ENCODE data around the gene SH3GL2.

The SH3GL2 gene

DNA sequence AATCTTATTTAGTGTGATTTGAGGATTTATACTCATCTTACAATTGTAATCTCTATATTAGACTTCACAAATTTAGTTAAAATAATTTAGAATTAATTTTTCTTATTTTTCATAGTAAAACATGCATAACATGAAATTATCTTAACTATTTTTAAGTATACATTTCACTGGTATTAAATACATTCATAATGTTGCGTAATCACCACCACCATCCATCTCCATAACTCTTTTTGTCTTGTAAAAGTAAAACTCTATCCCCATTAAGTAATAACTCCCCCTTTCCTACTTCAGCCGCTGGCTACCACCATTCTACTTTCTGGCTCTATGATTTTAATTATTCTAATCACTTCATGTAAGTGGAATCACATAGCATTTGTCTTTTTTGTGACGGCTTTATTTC is 193.4 kb downstream of the SH3GL2 start:
- FAIRE-seq (no peak), DNase-seq (ENCODE audit: insufficient read length, low spot score) (no peak)
- TF ChIP-seq POLR2A (IDR thresholded peaks at IDR 0.05; ENCODE audit: low read depth, low read length) = no peak

DNA sequence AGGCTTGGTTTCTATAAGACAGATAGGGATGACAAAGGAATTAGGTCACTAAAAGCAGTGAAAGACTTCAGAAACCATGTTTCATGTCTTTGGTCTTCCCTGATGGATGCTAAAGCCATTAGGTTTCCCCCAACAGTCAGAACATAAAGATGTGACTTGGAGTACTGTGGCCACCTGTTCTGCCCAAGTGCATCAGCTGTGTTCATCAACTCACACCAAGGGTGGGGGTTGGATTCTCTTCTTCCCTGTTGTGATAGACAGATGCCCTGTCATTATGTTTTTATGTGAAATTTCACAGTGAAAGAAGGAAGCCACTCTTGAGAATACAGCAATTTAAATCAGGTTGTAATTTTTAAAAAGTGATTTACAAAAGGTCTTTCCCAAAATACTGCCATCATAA is 196.8 kb downstream of the SH3GL2 start:
- DNase-seq (ENCODE audit: insufficient read length, low spot score) (no peak), FAIRE-seq (no peak)
- no peak for TF ChIP-seq POLR2A (IDR thresholded peaks at IDR 0.05; ENCODE audit: low read depth, low read length)

GRCh38 chr9:17776735-17777134 is 197.9 kb downstream of the SH3GL2 start:
- FAIRE-seq (no peak), DNase-seq (ENCODE audit: insufficient read length, low spot score) (no peak)
- TF ChIP-seq POLR2A (IDR thresholded peaks at IDR 0.05; ENCODE audit: low read depth, low read length) = no peak

DNA sequence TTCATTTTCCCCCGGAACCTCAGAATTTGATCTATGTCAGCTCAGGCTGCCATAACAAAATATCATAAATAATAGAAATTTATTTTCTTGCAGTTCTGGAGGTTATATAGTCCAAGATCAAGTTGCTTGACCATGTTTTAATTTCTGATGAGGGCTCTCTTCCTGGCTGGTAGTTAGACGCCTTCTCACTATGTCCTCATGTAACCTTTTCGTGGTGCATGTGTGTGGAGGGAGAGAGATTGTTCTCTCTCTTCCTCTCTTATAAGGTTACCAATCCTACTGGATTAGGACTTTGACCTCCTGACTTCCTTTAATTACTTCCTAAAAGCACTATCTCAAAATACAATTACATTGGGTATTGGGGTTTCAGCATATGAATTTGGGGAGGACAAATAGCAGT is 198.6 kb downstream of the SH3GL2 start:
- FAIRE-seq (no peak), DNase-seq (ENCODE audit: insufficient read length, low spot score) (no peak)
- TF ChIP-seq POLR2A (IDR thresholded peaks at IDR 0.05; ENCODE audit: low read depth, low read length) = no peak

GRCh38 chr9:17782430-17783149 is 203.7 kb downstream of the SH3GL2 start:
- no peak for DNase-seq (ENCODE audit: insufficient read length, low spot score)
- FAIRE-seq = no peak
- no peak for TF ChIP-seq POLR2A (IDR thresholded peaks at IDR 0.05; ENCODE audit: low read depth, low read length)

- FAIRE-seq = no peak
- TF ChIP-seq POLR2A (IDR thresholded peaks at IDR 0.05; ENCODE audit: low read depth, low read length) = no peak
- no peak for DNase-seq (ENCODE audit: insufficient read length, low spot score)
These were observed 204.4 kb downstream of the SH3GL2 start for GRCh38 chr9:17783227-17783626.

- no peak for DNase-seq (ENCODE audit: insufficient read length, low spot score)
- no peak for FAIRE-seq
- no peak for TF ChIP-seq POLR2A (IDR thresholded peaks at IDR 0.05; ENCODE audit: low read depth, low read length)
These were observed 210.4 kb downstream of the SH3GL2 start for GRCh38 chr9:17789316-17789715.

DNA sequence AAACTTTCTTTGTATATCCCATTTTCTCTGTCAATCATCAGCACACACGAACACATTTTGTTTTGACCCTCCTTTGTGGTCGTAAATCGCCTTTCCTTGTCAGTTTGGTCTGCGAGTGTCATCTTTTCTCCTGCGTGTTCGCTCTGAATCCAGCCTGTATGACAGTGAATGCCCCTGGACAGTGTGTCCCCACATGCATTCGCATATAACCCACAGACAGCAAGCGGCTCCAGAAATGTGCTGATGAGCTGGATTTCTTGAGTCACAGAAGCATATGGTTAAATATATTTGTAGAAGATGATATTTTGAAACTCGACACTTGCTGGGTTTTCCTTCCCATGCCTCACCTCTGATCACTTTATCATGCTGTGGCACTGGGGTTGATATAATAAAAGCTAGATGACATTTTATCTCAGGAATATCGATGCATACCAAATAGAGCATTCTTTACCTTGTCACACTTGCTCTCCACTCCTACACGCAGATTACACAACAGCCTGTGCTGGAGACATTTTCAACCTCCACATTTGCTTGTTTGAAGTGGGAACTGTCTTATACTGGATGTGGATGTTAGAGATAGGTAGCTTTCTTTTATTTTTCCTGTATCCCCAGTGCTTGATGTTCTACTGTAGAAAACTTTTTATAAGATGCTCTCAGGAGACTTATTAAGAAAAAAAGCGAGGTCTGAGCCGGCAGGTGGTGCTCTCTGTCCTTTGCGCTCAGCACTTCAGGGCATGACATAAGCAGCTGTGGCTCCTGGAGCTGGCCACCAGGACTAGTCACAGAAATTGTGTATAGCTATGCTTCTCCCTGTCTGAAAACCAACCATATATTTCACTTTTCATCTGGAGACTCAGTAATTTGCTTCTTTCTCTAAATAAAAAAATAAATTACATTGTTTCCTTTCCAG is 215.1 kb downstream of the SH3GL2 start:
- no peak for TF ChIP-seq POLR2A (IDR thresholded peaks at IDR 0.05; ENCODE audit: low read depth, low read length)
- FAIRE-seq (no peak), DNase-seq (ENCODE audit: insufficient read length, low spot score) (no peak)

- TF ChIP-seq POLR2A (IDR thresholded peaks at IDR 0.05; ENCODE audit: low read depth, low read length) = no peak
- DNase-seq (ENCODE audit: insufficient read length, low spot score) = no peak
- no peak for FAIRE-seq
These were observed 216.9 kb downstream of the SH3GL2 start for GRCh38 chr9:17795744-17796143.

GRCh38 chr9:17799369-17799768 is 220.5 kb downstream of the SH3GL2 start:
- FAIRE-seq (no peak), DNase-seq (ENCODE audit: insufficient read length, low spot score) (peak; percentile 11)
- TF ChIP-seq POLR2A (IDR thresholded peaks at IDR 0.05; ENCODE audit: low read depth, low read length) = no peak

DNA sequence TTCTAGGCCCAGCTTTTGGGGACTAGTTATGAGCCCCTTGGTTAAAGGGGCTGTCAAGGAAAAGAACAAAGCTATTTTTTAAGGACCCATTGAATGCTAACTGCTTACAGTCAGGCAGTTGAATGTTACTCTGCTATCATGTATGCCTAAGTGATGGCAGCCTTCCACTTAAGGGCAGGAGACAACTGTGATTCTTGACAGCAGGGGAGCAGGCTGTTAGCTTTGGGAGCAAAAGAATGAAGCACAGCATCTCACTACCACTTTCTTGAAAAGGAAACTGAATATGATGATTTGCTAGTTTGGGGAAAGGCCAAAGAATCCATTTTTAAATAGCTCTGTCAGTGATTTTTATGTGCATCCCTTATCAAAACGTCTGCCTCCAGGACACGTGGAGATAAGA is 221.6 kb downstream of the SH3GL2 start:
- no peak for DNase-seq (ENCODE audit: insufficient read length, low spot score)
- no peak for TF ChIP-seq POLR2A (IDR thresholded peaks at IDR 0.05; ENCODE audit: low read depth, low read length)
- no peak for FAIRE-seq

DNA sequence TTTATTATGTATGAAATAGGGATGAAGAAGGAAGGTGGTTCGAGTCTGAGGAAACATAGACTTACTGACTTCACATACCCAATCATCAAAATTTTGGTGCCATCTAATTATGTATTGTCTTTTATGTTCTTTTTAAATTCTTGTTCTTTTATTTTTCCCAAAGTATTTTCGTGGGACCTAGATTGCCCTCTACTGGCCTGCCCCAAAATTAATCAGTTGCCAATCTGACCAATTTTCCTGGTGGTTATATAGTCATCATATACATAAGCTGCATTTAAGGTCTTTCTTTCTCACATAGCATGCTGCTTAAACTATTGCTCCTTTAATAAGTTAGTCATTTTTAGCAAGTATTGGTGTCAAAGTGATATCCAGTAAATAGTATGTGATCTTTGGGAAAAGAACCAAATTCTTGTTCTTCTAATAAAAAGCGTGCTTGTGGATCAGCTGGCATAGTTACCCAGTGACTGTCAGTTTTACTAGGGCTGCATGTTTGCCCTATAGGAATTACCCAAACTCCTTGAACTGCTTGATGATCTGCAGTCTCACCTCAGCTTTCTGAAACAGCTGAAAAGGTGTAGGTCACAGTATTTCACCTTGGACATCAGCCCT is 223.5 kb downstream of the SH3GL2 start:
- FAIRE-seq (peak; percentile 48), DNase-seq (ENCODE audit: insufficient read length, low spot score) (no peak)
- no peak for TF ChIP-seq POLR2A (IDR thresholded peaks at IDR 0.05; ENCODE audit: low read depth, low read length)

DNA sequence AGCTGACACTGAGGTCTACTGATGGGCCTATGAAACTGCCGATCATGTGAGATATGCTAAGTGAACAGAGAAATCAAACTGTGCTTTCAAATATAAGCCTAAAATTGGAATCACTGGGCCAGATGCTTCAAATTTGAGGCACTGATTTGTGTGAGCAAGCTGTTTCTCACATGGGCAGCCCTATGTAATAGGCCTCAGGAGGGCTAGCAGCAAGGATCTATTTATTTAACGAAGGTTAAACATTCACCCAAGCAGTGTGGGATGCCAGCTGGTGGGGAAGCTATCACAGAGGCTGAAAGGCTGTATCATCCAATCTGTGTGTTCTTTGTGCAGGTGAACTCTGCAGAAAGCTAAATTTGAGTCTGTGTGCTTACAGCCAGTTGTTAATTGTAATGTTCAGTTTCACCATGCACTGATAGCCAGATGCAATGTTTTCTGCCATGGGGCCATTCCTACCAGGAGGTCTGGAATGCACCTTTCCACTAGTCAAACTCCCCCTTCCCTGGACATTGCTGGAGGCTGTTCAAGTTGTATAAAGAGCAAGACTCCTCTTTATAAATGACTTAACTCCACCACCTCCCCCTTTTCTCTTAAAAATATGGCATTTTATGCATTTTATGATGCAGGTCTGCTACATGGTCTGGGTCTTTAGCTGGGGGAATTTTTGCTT is 228.9 kb downstream of the SH3GL2 start:
- TF ChIP-seq POLR2A (IDR thresholded peaks at IDR 0.05; ENCODE audit: low read depth, low read length) = no peak
- DNase-seq (ENCODE audit: insufficient read length, low spot score) (no peak), FAIRE-seq (no peak)

GRCh38 chr9:17810317-17810716 is 231.5 kb downstream of the SH3GL2 start:
- TF ChIP-seq POLR2A (IDR thresholded peaks at IDR 0.05; ENCODE audit: low read depth, low read length) = no peak
- DNase-seq (ENCODE audit: insufficient read length, low spot score) = no peak
- no peak for FAIRE-seq
